ENCODE data around the gene ARHGAP18. TPM values are rescaled to one million over a fixed set of nuclear protein-coding genes. Genes with fewer than 3 reads are reported as not detected.
A peak's percentile ranks its signal among the peaks of the same experiment; 100 is the strongest.

Gene ARHGAP18
- total and polyA plus RNA-seq, 5 donors from 2014 or later: 2.2 to 5.4 (median 5.0) TPM

GRCh38 chr6:129662980-129663431 lies 47.0 kb downstream of the ARHGAP18 start:
- Histone ChIP-seq H3K27ac (ENCODE audit: insufficient read depth, low read length, poor library complexity, severe bottlenecking) (no peak overlapping the region), H3K4me1 (ENCODE audit: control insufficient read depth, insufficient read depth, low read length, poor library complexity, severe bottlenecking) (no peaks in the 10 kb centered on the region), H3K27me3 (ENCODE audit: control insufficient read depth, insufficient read depth, low read length) (no peaks in the 10 kb centered on the region), H3K9me3 (ENCODE audit: control insufficient read depth in 2 of 2, low read length in 2 of 2) (no peaks in the 10 kb centered on the region), H3K36me3 (ENCODE audit: control insufficient read depth, insufficient read depth, low read length) (no peaks in the 10 kb centered on the region), H3K4me3 (ENCODE audit: low read depth, low read length) (no peak overlapping the region)
- Mint-ChIP-seq H3K4me1 (peaks cover 6 to 13% (median 8%) of the 10 kb centered on the region in 4 donors), H3K36me3 (peaks cover 16% of the 10 kb centered on the region), H3K27ac (no peak overlapping the region), H3K27me3 (no peaks in the 10 kb centered on the region), H3K4me3 (no peak overlapping the region), H3K9me3 (no peaks in the 10 kb centered on the region)
- no peak for DNase-seq
- no peak for ATAC-seq (ENCODE audit: low read depth in 2 of 2)

- Histone ChIP-seq H3K4me3 (ENCODE audit: low read depth, low read length) (no peak overlapping the region), H3K27ac (ENCODE audit: insufficient read depth, low read length, poor library complexity, severe bottlenecking) (no peak overlapping the region), H3K27me3 (ENCODE audit: control insufficient read depth, insufficient read depth, low read length) (no peaks in the 10 kb centered on the region), H3K4me1 (ENCODE audit: control insufficient read depth, insufficient read depth, low read length, poor library complexity, severe bottlenecking) (no peaks in the 10 kb centered on the region), H3K36me3 (ENCODE audit: control insufficient read depth, insufficient read depth, low read length) (no peaks in the 10 kb centered on the region), H3K9me3 (ENCODE audit: control insufficient read depth in 2 of 2, low read length in 2 of 2) (no peaks in the 10 kb centered on the region)
- H3K4me1 Mint-ChIP-seq: peaks cover 6 to 13% (median 8%) of the 10 kb centered on the region in 4 donors
- DNase-seq (no peak), ATAC-seq (ENCODE audit: low read depth in 2 of 2) (no peak)
- H3K4me3 Mint-ChIP-seq: no peak overlapping the region
- H3K27ac Mint-ChIP-seq: no peak overlapping the region
- H3K36me3 Mint-ChIP-seq: peaks cover 16% of the 10 kb centered on the region
- no peaks in the 10 kb centered on the region for H3K27me3 Mint-ChIP-seq
- H3K9me3 Mint-ChIP-seq: no peaks in the 10 kb centered on the region
Observed at GRCh38 chr6:129662406-129662766, 47.6 kb downstream of the ARHGAP18 start.

GRCh38 chr6:129661536-129662405 lies 48.2 kb downstream of the ARHGAP18 start:
- Mint-ChIP-seq H3K4me3 (no peak overlapping the region), H3K36me3 (peaks cover 16% of the 10 kb centered on the region), H3K4me1 (peaks cover 6 to 13% (median 8%) of the 10 kb centered on the region in 4 donors), H3K27ac (no peak overlapping the region), H3K9me3 (no peaks in the 10 kb centered on the region), H3K27me3 (no peaks in the 10 kb centered on the region)
- Histone ChIP-seq H3K27me3 (ENCODE audit: control insufficient read depth, insufficient read depth, low read length) (no peaks in the 10 kb centered on the region), H3K9me3 (ENCODE audit: control insufficient read depth in 2 of 2, low read length in 2 of 2) (no peaks in the 10 kb centered on the region), H3K27ac (ENCODE audit: insufficient read depth, low read length, poor library complexity, severe bottlenecking) (no peak overlapping the region), H3K4me1 (ENCODE audit: control insufficient read depth, insufficient read depth, low read length, poor library complexity, severe bottlenecking) (no peaks in the 10 kb centered on the region), H3K4me3 (ENCODE audit: low read depth, low read length) (no peak overlapping the region), H3K36me3 (ENCODE audit: control insufficient read depth, insufficient read depth, low read length) (no peaks in the 10 kb centered on the region)
- ATAC-seq (ENCODE audit: low read depth in 2 of 2): no peak
- no peak for DNase-seq

- Histone ChIP-seq H3K27ac (ENCODE audit: insufficient read depth, low read length, poor library complexity, severe bottlenecking) (no peak overlapping the region), H3K9me3 (ENCODE audit: control insufficient read depth in 2 of 2, low read length in 2 of 2) (no peaks in the 10 kb centered on the region), H3K36me3 (ENCODE audit: control insufficient read depth, insufficient read depth, low read length) (no peaks in the 10 kb centered on the region), H3K4me3 (ENCODE audit: low read depth, low read length) (no peak overlapping the region), H3K27me3 (ENCODE audit: control insufficient read depth, insufficient read depth, low read length) (no peaks in the 10 kb centered on the region), H3K4me1 (ENCODE audit: control insufficient read depth, insufficient read depth, low read length, poor library complexity, severe bottlenecking) (no peaks in the 10 kb centered on the region)
- Mint-ChIP-seq H3K27me3 (no peaks in the 10 kb centered on the region), H3K27ac (no peak overlapping the region), H3K36me3 (peaks cover 11% of the 10 kb centered on the region), H3K4me1 (peaks cover 8 to 13% (median 10%) of the 10 kb centered on the region in 4 donors), H3K9me3 (no peaks in the 10 kb centered on the region), H3K4me3 (no peak overlapping the region)
- no peak for ATAC-seq (ENCODE audit: low read depth in 2 of 2)
- no peak for DNase-seq
Observed at GRCh38 chr6:129660346-129660676, 49.7 kb downstream of the ARHGAP18 start.

- Histone ChIP-seq H3K4me3 (ENCODE audit: low read depth, low read length) (no peak overlapping the region), H3K27me3 (ENCODE audit: control insufficient read depth, insufficient read depth, low read length) (no peaks in the 10 kb centered on the region), H3K4me1 (ENCODE audit: control insufficient read depth, insufficient read depth, low read length, poor library complexity, severe bottlenecking) (no peaks in the 10 kb centered on the region), H3K36me3 (ENCODE audit: control insufficient read depth, insufficient read depth, low read length) (no peaks in the 10 kb centered on the region), H3K9me3 (ENCODE audit: control insufficient read depth in 2 of 2, low read length in 2 of 2) (no peaks in the 10 kb centered on the region), H3K27ac (ENCODE audit: insufficient read depth, low read length, poor library complexity, severe bottlenecking) (no peak overlapping the region)
- peaks cover 8 to 13% (median 10%) of the 10 kb centered on the region in 4 donors for H3K4me1 Mint-ChIP-seq
- no peaks in the 10 kb centered on the region for H3K9me3 Mint-ChIP-seq
- peak overlapping the region in 1 of 3 donors; percentile 21 for H3K27ac Mint-ChIP-seq
- no peak for ATAC-seq (ENCODE audit: low read depth in 2 of 2)
- DNase-seq: no peak
- H3K36me3 Mint-ChIP-seq: peaks cover 9% of the 10 kb centered on the region
- H3K27me3 Mint-ChIP-seq: no peaks in the 10 kb centered on the region
- no peak overlapping the region for H3K4me3 Mint-ChIP-seq
Observed at GRCh38 chr6:129659590-129660345, 50.2 kb downstream of the ARHGAP18 start.

- Mint-ChIP-seq H3K27me3 (no peaks in the 10 kb centered on the region), H3K36me3 (peaks cover 5% of the 10 kb centered on the region), H3K27ac (no peak overlapping the region), H3K9me3 (no peaks in the 10 kb centered on the region), H3K4me1 (peaks cover 7 to 13% (median 9%) of the 10 kb centered on the region in 4 donors), H3K4me3 (no peak overlapping the region)
- no peak overlapping the region for H3K4me3 ChIP-seq (ENCODE audit: low read depth, low read length)
- ATAC-seq (ENCODE audit: low read depth in 2 of 2): no peak
- no peaks in the 10 kb centered on the region for H3K27me3 ChIP-seq (ENCODE audit: control insufficient read depth, insufficient read depth, low read length)
- no peaks in the 10 kb centered on the region for H3K36me3 ChIP-seq (ENCODE audit: control insufficient read depth, insufficient read depth, low read length)
- no peaks in the 10 kb centered on the region for H3K4me1 ChIP-seq (ENCODE audit: control insufficient read depth, insufficient read depth, low read length, poor library complexity, severe bottlenecking)
- no peaks in the 10 kb centered on the region for H3K9me3 ChIP-seq (ENCODE audit: control insufficient read depth in 2 of 2, low read length in 2 of 2)
- DNase-seq: no peak
- H3K27ac ChIP-seq (ENCODE audit: insufficient read depth, low read length, poor library complexity, severe bottlenecking): no peak overlapping the region
Observed at GRCh38 chr6:129659167-129659566, 50.8 kb downstream of the ARHGAP18 start.

GRCh38 chr6:129657483-129657882 lies 52.5 kb downstream of the ARHGAP18 start:
- Mint-ChIP-seq H3K4me3 (no peak overlapping the region), H3K27me3 (no peaks in the 10 kb centered on the region), H3K9me3 (no peaks in the 10 kb centered on the region), H3K4me1 (peaks cover 0 to 7% (median 5%) of the 10 kb centered on the region in 4 donors), H3K36me3 (peaks cover 10% of the 10 kb centered on the region), H3K27ac (no peak overlapping the region)
- H3K4me1 ChIP-seq (ENCODE audit: control insufficient read depth, insufficient read depth, low read length, poor library complexity, severe bottlenecking): no peaks in the 10 kb centered on the region
- ATAC-seq (ENCODE audit: low read depth in 2 of 2): no peak
- H3K36me3 ChIP-seq (ENCODE audit: control insufficient read depth, insufficient read depth, low read length): no peaks in the 10 kb centered on the region
- no peaks in the 10 kb centered on the region for H3K27me3 ChIP-seq (ENCODE audit: control insufficient read depth, insufficient read depth, low read length)
- H3K9me3 ChIP-seq (ENCODE audit: control insufficient read depth in 2 of 2, low read length in 2 of 2): no peaks in the 10 kb centered on the region
- H3K27ac ChIP-seq (ENCODE audit: insufficient read depth, low read length, poor library complexity, severe bottlenecking): no peak overlapping the region
- no peak overlapping the region for H3K4me3 ChIP-seq (ENCODE audit: low read depth, low read length)
- DNase-seq: no peak
